Adrenal gland (tissue), 12 donors: Measurements from ENCODE around the gene PPP1R16B. TPM values are rescaled to one million over a fixed set of nuclear protein-coding genes. Genes with fewer than 3 reads are reported as not detected.

Experiments used
- DNase-seq, 7 donors: peaks; one replicate each; pipeline ENCODE4 v3.0.0-alpha.2; 2019 to 2020
- H3K27ac ChIP-seq, 5 donors: fragments of 200-600 bp; sonication (generic) in 4 of 5; 1 replicate in 3 of 5; 2 replicates in 2 of 5; pipeline versions ENCODE4 v1.5.1 to v1.8.0; 2016 to 2020; ENCODE audit warnings: mild to moderate bottlenecking in 1 of 5
- H3K27me3 ChIP-seq: fragments of 200-600 bp; 2 replicates; pipeline ENCODE4 v1.8.0; 2021
- H3K36me3 ChIP-seq, 2 donors: fragments of 200-600 bp; replicated peaks in 1 of 2; 1 replicate in 1 of 2; 2 replicates in 1 of 2; pipeline versions ENCODE4 v1.5.1 to v1.8.0; 2018 to 2022
- H3K4me1 ChIP-seq, 2 donors: fragments of 200-600 bp; replicated peaks in 1 of 2; 1 replicate in 1 of 2; 2 replicates in 1 of 2; pipeline versions ENCODE4 v1.5.1 to v1.8.0; 2018 to 2021
- H3K4me3 ChIP-seq, 4 donors: fragments of 200-600 bp; sonication (generic) in 3 of 4; one replicate each; pipeline ENCODE4 v1.5.1; 2016 to 2018
- H3K9me3 ChIP-seq, 3 donors: fragments of 200-600 bp; sonication (generic) in 1 of 3; replicated peaks in 1 of 3; 1 replicate in 2 of 3; 2 replicates in 1 of 3; pipeline versions ENCODE4 v1.5.1 to v1.8.0; 2016 to 2021
- CTCF ChIP-seq, 6 experiments: fragments of 450-650 bp in 4 of 6; fragments of 200-600 bp in 2 of 6; sonication (generic) in 1 of 6; IDR thresholded peaks; 1 replicate in 5 of 6; 2 replicates in 1 of 6; pipeline versions ENCODE4 v1.5.1 to v1.8.0; 2016 to 2021; ENCODE audit warnings: antibody characterized with exemption in 6 of 6, mild to moderate bottlenecking in 2 of 6, moderate library complexity in 1 of 6
- POLR2A ChIP-seq, 2 donors: fragments of 450-650 bp; IDR thresholded peaks; one replicate each; pipeline ENCODE4 v1.6.1; 2017; ENCODE audit warnings: antibody characterized with exemption in 2 of 2, mild to moderate bottlenecking in 2 of 2, moderate library complexity in 1 of 2
- WGBS, 4 donors: extraction: QIAGEN DNeasy Blood & Tissue Kit in 2 of 4; methylation state at CpG; one replicate each; pipeline versions ENCODE4 v1.1.5 to v1.1.7; 2013 to 2017; 5-methylcytosine and 5-hydroxymethylcytosine counted together
- intact Hi-C, 2 donors: fragments of 100-400 bp; cut with DNase I; formaldehyde crosslinking; loops; one replicate each; pipeline versions ENCODE4 v1.14.1 to v1.15.0; 2022 to 2023
- polyA plus RNA-seq, 3 donors: library from polyadenylated mRNA; stranded (reverse); fragments of 200-250 nt in 2 of 3; fragments of 350-450 nt in 1 of 3; fragmentation: Illumina TruSeq in 1 of 3; extraction: RNeasy Lipid Tissue Mini Kit (QIAGEN cat#74804) in 1 of 3; gene quantifications; one replicate each; pipeline ENCODE4 v1.2.3, GENCODE V29; 2013 to 2014
- total RNA-seq, 9 donors: library from RNA; depleted of rRNA in 4 of 9; stranded (reverse); fragments of >200 nt in 4 of 9; fragments of 120-200 nt in 1 of 9; fragmentation: NEBNext Ultra II Directional in 1 of 9; extraction: Animal tissue kit (Norgen Biotek cat#: 25700) in 1 of 9; gene quantifications; one replicate each; pipeline versions ENCODE4 v1.1.0 to v1.2.4, GENCODE V29; 2013 to 2023
- donor health status: healthy with polysubstance abuse.
- donor health status: Bipolar disorder and iron deficiency.
- donor health status: DM: yes; HTN: yes; CAD: no.
- donor health status: DM: no; HTN: no; CAD: no.
- donor health status: DM: no; HTN: no; CAD: no.
- donor health status: DM: yes; HTN: yes; CAD: no.

The PPP1R16B gene
- total and polyA plus RNA-seq, 12 donors: 1.8 to 18.3 (median 9.2) TPM

- no peak for DNase-seq
- Histone ChIP-seq H3K27ac (no peak overlapping the region), H3K36me3 (no peaks in the 10 kb centered on the region), H3K9me3 (no peaks in the 10 kb centered on the region), H3K4me3 (no peak overlapping the region), H3K4me1 (peaks cover 10% of the 10 kb centered on the region in 2 donors), H3K27me3 (no peaks in the 10 kb centered on the region)
- 84 to 95% (median 93%) methylated on average over 2 of the region's 2 CpGs for WGBS, 4 donors
- intact Hi-C loops: loop anchor here (5.0 kb wide), 1 partner anchor 123 kb away; no protein-coding TSS in a partner anchor
- TF ChIP-seq POLR2A (IDR thresholded peaks at IDR 0.05) (no peak), CTCF (IDR thresholded peaks at IDR 0.05) (no peak)
Measured at GRCh38 chr20:38924718-38925117, 119.2 kb downstream of the PPP1R16B start.

- peak in 1 of 6 experiments; percentile 97 for TF ChIP-seq CTCF (IDR thresholded peaks at IDR 0.05)
- peak; percentile 27 to 76 for TF ChIP-seq POLR2A (IDR thresholded peaks at IDR 0.05)
- DNase-seq: peak; percentile 94 to 98 (median 97)
- Histone ChIP-seq H3K4me3 (peak within 1 kb of the TSS in 2 of 4 donors; percentile 49 to 55), H3K27ac (no peak within 1 kb of the TSS), H3K4me1 (peaks cover 10% of the 10 kb centered on the region in 2 donors), H3K9me3 (no peaks in the 10 kb centered on the region), H3K27me3 (no peaks in the 10 kb centered on the region), H3K36me3 (no peaks in the 10 kb centered on the region)
- 0 to 1% (median 0%) methylated on average over 15 to 95 of the region's 95 CpGs for WGBS, 4 donors
- intact Hi-C loops: loop anchor here (5.0 kb wide), 1 partner anchor 121 kb away; no protein-coding TSS in a partner anchor
Measured at GRCh38 chr20:38926142-38926933, 120.8 kb downstream of the PPP1R16B start, which contains the start of gene FAM83D. Gene FAM83D, plus strand, starts transcription at chr20:38926417. Its CDS starts 26 bp downstream, at chr20:38926443.

- 13 to 30% (median 18%) methylated on average over 9 to 27 of the region's 27 CpGs for WGBS, 4 donors
- no peak for TF ChIP-seq POLR2A (IDR thresholded peaks at IDR 0.05)
- DNase-seq: no peak
- peaks cover 10% of the 10 kb centered on the region in 2 donors for H3K4me1 ChIP-seq
- no peak overlapping the region for H3K27ac ChIP-seq
- H3K4me3 ChIP-seq: peak overlapping the region in 2 of 4 donors; percentile 49 to 55
- intact Hi-C loops: loop anchor here (5.0 kb wide), 1 partner anchor 120 kb away; no protein-coding TSS in a partner anchor
- no peaks in the 10 kb centered on the region for H3K27me3 ChIP-seq
- H3K36me3 ChIP-seq: no peaks in the 10 kb centered on the region
- H3K9me3 ChIP-seq: no peaks in the 10 kb centered on the region
Measured at GRCh38 chr20:38926934-38927616, 121.6 kb downstream of the PPP1R16B start.

GRCh38 chr20:38927902-38928578, 122.5 kb downstream of the PPP1R16B start:
- no peaks in the 10 kb centered on the region for H3K27me3 ChIP-seq
- H3K4me1 ChIP-seq: peaks cover 10% of the 10 kb centered on the region in 2 donors
- H3K9me3 ChIP-seq: no peaks in the 10 kb centered on the region
- no peak for DNase-seq
- H3K4me3 ChIP-seq: no peak overlapping the region
- WGBS, 4 donors: 77 to 94% (median 79%) methylated on average over 5 of the region's 5 CpGs
- intact Hi-C loops: loop anchor here (5.0 kb wide), 1 partner anchor 119 kb away; no protein-coding TSS in a partner anchor
- no peaks in the 10 kb centered on the region for H3K36me3 ChIP-seq
- TF ChIP-seq CTCF (IDR thresholded peaks at IDR 0.05) (no peak), POLR2A (IDR thresholded peaks at IDR 0.05) (no peak)
- no peak overlapping the region for H3K27ac ChIP-seq
